ENCODE results near the gene SYNE4. TPM values are rescaled to one million over a fixed set of nuclear protein-coding genes. Genes with fewer than 3 reads are reported as not detected.
A peak's percentile ranks its signal among the peaks of the same experiment; 100 is the strongest.
"Not testable (repeated sequence)": the region's sequence is repeated elsewhere in the genome, so short reads cannot be mapped to it uniquely, and the experiment has no call there.

Gene SYNE4
- total and polyA plus RNA-seq, 12 donors, result 0.26 to 0.62 (median 0.37) TPM; not detected in 7

DNA sequence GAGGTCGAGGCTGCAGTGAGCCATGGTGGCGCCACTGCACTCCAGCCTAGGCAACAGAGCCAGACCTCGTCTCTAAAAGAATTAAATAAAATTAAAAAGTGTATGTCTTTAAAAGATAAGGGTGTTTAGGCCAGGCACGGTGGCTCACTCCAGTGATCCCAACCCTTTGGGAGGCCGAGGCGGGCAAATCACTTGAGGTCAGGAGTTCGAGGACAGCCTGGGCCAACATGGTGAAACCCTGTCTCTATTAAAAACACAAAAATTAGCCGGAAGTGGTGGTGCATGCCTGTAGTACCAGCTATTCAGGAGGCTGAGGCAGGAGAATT is 21.1 kb downstream of the SYNE4 start:
- TF ChIP-seq, protein P1, sequence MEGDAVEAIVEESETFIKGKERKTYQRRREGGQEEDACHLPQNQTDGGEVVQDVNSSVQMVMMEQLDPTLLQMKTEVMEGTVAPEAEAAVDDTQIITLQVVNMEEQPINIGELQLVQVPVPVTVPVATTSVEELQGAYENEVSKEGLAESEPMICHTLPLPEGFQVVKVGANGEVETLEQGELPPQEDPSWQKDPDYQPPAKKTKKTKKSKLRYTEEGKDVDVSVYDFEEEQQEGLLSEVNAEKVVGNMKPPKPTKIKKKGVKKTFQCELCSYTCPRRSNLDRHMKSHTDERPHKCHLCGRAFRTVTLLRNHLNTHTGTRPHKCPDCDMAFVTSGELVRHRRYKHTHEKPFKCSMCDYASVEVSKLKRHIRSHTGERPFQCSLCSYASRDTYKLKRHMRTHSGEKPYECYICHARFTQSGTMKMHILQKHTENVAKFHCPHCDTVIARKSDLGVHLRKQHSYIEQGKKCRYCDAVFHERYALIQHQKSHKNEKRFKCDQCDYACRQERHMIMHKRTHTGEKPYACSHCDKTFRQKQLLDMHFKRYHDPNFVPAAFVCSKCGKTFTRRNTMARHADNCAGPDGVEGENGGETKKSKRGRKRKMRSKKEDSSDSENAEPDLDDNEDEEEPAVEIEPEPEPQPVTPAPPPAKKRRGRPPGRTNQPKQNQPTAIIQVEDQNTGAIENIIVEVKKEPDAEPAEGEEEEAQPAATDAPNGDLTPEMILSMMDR (IDR thresholded peaks at IDR 0.05), result no peak
- Histone ChIP-seq H3K4me3 (peak overlapping the region in 5 of 10 donors; percentile 31 to 48 (median 32)), H3K36me3 (no peaks in the 10 kb centered on the region), H3K4me1 (peaks cover 0 to 12% (median 3%) of the 10 kb centered on the region in 9 donors), H3K27me3 (peaks cover 0 to 54% (median 47%) of the 10 kb centered on the region in 7 donors), H3K27ac (no peak overlapping the region), H3K9me3 (no peaks in the 10 kb centered on the region)
- intact Hi-C loops (cut with DNase I), result no loop called here
- DNase-seq (no peak), ATAC-seq (no peak)
- 28 to 36% methylated on average over 8 of the region's 8 CpGs for WGBS, 2 donors

- Histone ChIP-seq H3K27ac (peak overlapping the region in 1 of 10 donors; percentile 2), H3K27me3 (peaks cover 0 to 57% (median 47%) of the 10 kb centered on the region in 7 donors)
- ATAC-seq, result peak in 6 of 8 donors; percentile 21 to 76 (median 37)
Measured at GRCh38 chr19:35986664-35987570, 21.7 kb downstream of the SYNE4 start.

DNA sequence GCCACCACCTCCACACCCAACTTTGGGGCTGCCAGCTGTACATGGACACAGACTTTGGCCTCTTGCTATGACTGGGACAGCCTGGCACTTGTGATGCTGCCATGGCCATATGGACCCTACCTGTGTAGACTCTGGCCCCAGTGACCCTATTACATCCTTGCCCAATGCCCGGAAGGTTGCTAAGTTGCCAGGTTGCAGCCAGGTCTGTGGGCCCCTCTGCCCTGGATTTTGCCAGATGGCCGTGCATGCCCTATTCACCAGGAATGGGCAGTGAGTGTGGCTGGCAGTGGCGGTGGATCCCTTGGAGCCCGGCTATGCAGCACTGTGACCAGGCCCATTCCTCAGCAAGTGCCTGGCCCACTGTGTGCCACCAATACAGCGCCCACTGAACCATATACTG is 22.5 kb downstream of the SYNE4 start:
- no peak overlapping the region for H3K4me3 ChIP-seq
- DNase-seq, result no peak
- H3K36me3 ChIP-seq, result no peaks in the 10 kb centered on the region
- H3K4me1 ChIP-seq, result peaks cover 0 to 12% (median 3%) of the 10 kb centered on the region in 9 donors
- H3K27ac ChIP-seq, result no peak overlapping the region
- H3K9me3 ChIP-seq, result no peaks in the 10 kb centered on the region
- TF ChIP-seq, protein P1 (IDR thresholded peaks at IDR 0.05), result no peak
- peaks cover 0 to 61% (median 49%) of the 10 kb centered on the region in 7 donors for H3K27me3 ChIP-seq
- 91 to 95% methylated on average over 5 of the region's 5 CpGs for WGBS, 2 donors
- intact Hi-C loops (cut with DNase I), result no loop called here
- no peak for ATAC-seq

More at GRCh38 chr19:35986664-35987570, 21.7 kb downstream of the SYNE4 start:
- TF ChIP-seq, protein P1 (IDR thresholded peaks at IDR 0.05), result no peak
- WGBS, 2 donors, result 9% methylated on average over 54 of the region's 54 CpGs
- intact Hi-C loops (cut with DNase I), result no loop called here
- Histone ChIP-seq H3K36me3 (no peaks in the 10 kb centered on the region), H3K9me3 (no peaks in the 10 kb centered on the region), H3K4me3 (peak overlapping the region in 7 of 10 donors; percentile 19 to 48 (median 32)), H3K4me1 (peaks cover 0 to 12% (median 3%) of the 10 kb centered on the region in 9 donors)
- peak; percentile 12 to 35 for DNase-seq

DNA sequence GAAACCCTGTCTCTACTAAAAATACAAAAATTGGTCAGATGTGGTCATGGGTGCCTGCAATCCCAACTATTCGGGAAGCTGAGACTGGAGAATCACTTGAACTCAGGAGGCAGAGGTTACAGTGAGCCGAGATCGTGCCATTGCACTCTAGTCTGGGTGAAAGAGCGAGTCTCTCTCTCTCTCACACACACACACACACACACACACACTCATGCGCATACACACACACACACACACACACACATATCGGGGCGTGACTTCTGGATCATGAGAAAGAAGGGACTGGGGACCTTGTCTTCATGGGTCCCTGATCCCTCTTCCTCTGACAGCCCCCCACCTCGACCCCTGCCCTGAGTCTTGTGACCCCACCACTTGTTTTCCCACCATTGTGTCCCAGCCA is 25.4 kb downstream of the SYNE4 start:
- no peak overlapping the region for H3K4me3 ChIP-seq
- H3K27me3 ChIP-seq, result peaks cover 0 to 73% (median 58%) of the 10 kb centered on the region in 7 donors
- intact Hi-C loops (cut with DNase I), result no loop called here
- H3K27ac ChIP-seq, result no peak overlapping the region
- no peak for DNase-seq
- TF ChIP-seq, protein P1 (IDR thresholded peaks at IDR 0.05), result no peak
- no peaks in the 10 kb centered on the region for H3K9me3 ChIP-seq
- no peak for ATAC-seq
- H3K36me3 ChIP-seq, result no peaks in the 10 kb centered on the region
- H3K4me1 ChIP-seq, result peaks cover 0 to 12% (median 3%) of the 10 kb centered on the region in 9 donors
- 79 to 80% methylated on average over 8 of the region's 8 CpGs for WGBS, 2 donors

- ATAC-seq; H3K36me3 ChIP-seq; DNase-seq; H3K9me3 ChIP-seq; H3K4me1 ChIP-seq; intact Hi-C loops (cut with DNase I); H3K27ac ChIP-seq; H3K4me3 ChIP-seq: not testable (repeated sequence)
- H3K27me3 ChIP-seq, result peaks cover 0 to 69% (median 36%) of the 10 kb centered on the region in 7 donors
- WGBS, 2 donors, result 85 to 86% methylated on average over 4 of the region's 4 CpGs
Measured at GRCh38 chr19:35980997-35981396, 27.6 kb downstream of the SYNE4 start.

All from heart right ventricle (tissue), 16 donors.